WTC11 (cell line): ENCODE data around the gene TAPBPL. TPM values are rescaled to one million over a fixed set of nuclear protein-coding genes. Genes with fewer than 3 reads are reported as not detected.

Source experiments
- ATAC-seq: fragments of 200-7000 bp; cut with Tn5 transposase; 2 replicates; pipeline ENCODE4 v1.10.0; 2021; ENCODE audit warnings: mild to moderate bottlenecking, moderate library complexity
- CTCF ChIA-PET: fragments of 300-600 bp; sonication (Branson Sonifier 250); formaldehyde crosslinking; loops from one replicate; lab custom pipeline; 2021; ENCODE audit warnings: antibody characterized with exemption; lab: Charles Lee
- POLR2A ChIA-PET: fragments of 350-600 bp; sonication (Branson Sonifier 250); formaldehyde crosslinking; loops from one replicate; lab custom pipeline; 2021; ENCODE audit warnings: antibody characterized with exemption; lab: Charles Lee
- DNase-seq: peaks from one replicate; pipeline ENCODE4 v3.0.0; 2021; ENCODE audit warnings: low spot score
- H3K27ac Mint-ChIP-seq: 2 replicates; pipeline ENCODE4 v1.8.0; 2021; ENCODE audit warnings: mixed read lengths
- H3K27me3 Mint-ChIP-seq: 2 replicates; pipeline ENCODE4 v1.8.0; 2021; ENCODE audit warnings: low read depth, mild to moderate bottlenecking, moderate library complexity, mixed read lengths
- H3K36me3 Mint-ChIP-seq: 2 replicates; pipeline ENCODE4 v1.8.0; 2021; ENCODE audit warnings: mixed read lengths
- H3K4me1 Mint-ChIP-seq: 2 replicates; pipeline ENCODE4 v1.8.0; 2022; ENCODE audit warnings: mixed read lengths
- H3K4me3 Mint-ChIP-seq: 2 replicates; pipeline ENCODE4 v1.8.0; 2021; ENCODE audit warnings: mild to moderate bottlenecking, moderate library complexity, mixed read lengths
- H3K9me3 Mint-ChIP-seq: 2 replicates; pipeline ENCODE4 v1.8.0; 2021; ENCODE audit warnings: mixed read lengths
- ELF4 ChIP-seq: sonication (generic); formaldehyde crosslinking; IDR thresholded peaks from 2 replicates; pipeline ENCODE4 v1.8.1; 2022; ENCODE audit warnings: low read depth, mild to moderate bottlenecking, moderate library complexity, missing genetic modification reagents
- EMX1 ChIP-seq: fragments of 250-450 bp; sonication (Bioruptor Pico); IDR thresholded peaks from 2 replicates; pipeline ENCODE4 v1.8.0; 2021; ENCODE audit warnings: mild to moderate bottlenecking
- ESRRA ChIP-seq: sonication (generic); formaldehyde crosslinking; IDR thresholded peaks from 2 replicates; pipeline ENCODE4 v1.8.1; 2022; ENCODE audit warnings: mild to moderate bottlenecking, missing genetic modification reagents, borderline replicate concordance
- FOXJ3 ChIP-seq: sonication (generic); formaldehyde crosslinking; IDR thresholded peaks from 2 replicates; pipeline ENCODE4 v1.9.0; 2021; ENCODE audit warnings: missing genetic modification reagents, mild to moderate bottlenecking, borderline replicate concordance
- FOXP1 ChIP-seq: sonication (generic); formaldehyde crosslinking; IDR thresholded peaks from 2 replicates; pipeline ENCODE4 v1.8.0; 2022; ENCODE audit warnings: missing genetic modification reagents, mild to moderate bottlenecking, moderate library complexity, borderline replicate concordance
- GRHL2 ChIP-seq: fragments of 250-450 bp; sonication (Bioruptor Pico); IDR thresholded peaks from 2 replicates; pipeline ENCODE4 v1.8.0; 2022; ENCODE audit warnings: mild to moderate bottlenecking, moderate library complexity; ENCODE audit not compliant: insufficient replicate concordance, severe bottlenecking
- RORB ChIP-seq: fragments of 250-450 bp; sonication (Bioruptor Pico); IDR thresholded peaks from 2 replicates; pipeline ENCODE4 v1.9.0; 2021; ENCODE audit warnings: mild to moderate bottlenecking
- ZBTB21 ChIP-seq: sonication (generic); formaldehyde crosslinking; IDR thresholded peaks from 2 replicates; pipeline ENCODE4 v1.8.1; 2023; ENCODE audit warnings: mild to moderate bottlenecking, missing genetic modification reagents, borderline replicate concordance
- ZNF121 ChIP-seq: sonication (generic); formaldehyde crosslinking; IDR thresholded peaks from 2 replicates; pipeline ENCODE4 v1.8.0; 2023; ENCODE audit warnings: missing genetic modification reagents
- total RNA-seq: library from RNA; stranded (reverse); gene quantifications from 3 replicates; pipeline ENCODE4 v1.2.3, GENCODE V29; 2021
- TF ChIP-seq, protein P1 (sequence below): sonication (generic); formaldehyde crosslinking; IDR thresholded peaks from 2 replicates; pipeline ENCODE4 v1.8.1; 2023; ENCODE audit warnings: mild to moderate bottlenecking, missing genetic modification reagents, borderline replicate concordance
- TF ChIP-seq, protein P2 (sequence below): sonication (generic); formaldehyde crosslinking; IDR thresholded peaks from 2 replicates; pipeline ENCODE4 v1.8.0; 2022; ENCODE audit warnings: missing genetic modification reagents
- TF ChIP-seq, protein P3 (sequence below): sonication (generic); formaldehyde crosslinking; conservative IDR thresholded peaks from 2 replicates; pipeline ENCODE4 v1.8.1; 2023; ENCODE audit warnings: mild to moderate bottlenecking, low read depth, missing genetic modification reagents, moderate library complexity
- TF ChIP-seq, protein P4 (sequence below): fragments of 250-450 bp; sonication (Bioruptor Pico); IDR thresholded peaks from 2 replicates; pipeline ENCODE4 v2.1.2; 2022; ENCODE audit warnings: mild to moderate bottlenecking, moderate library complexity
- TF ChIP-seq, protein P5 (sequence below): sonication (generic); formaldehyde crosslinking; IDR thresholded peaks from 2 replicates; pipeline ENCODE4 v1.8.1; 2023; ENCODE audit warnings: mild to moderate bottlenecking, missing genetic modification reagents, moderate library complexity
- TF ChIP-seq, protein P6 (sequence below): sonication (generic); formaldehyde crosslinking; IDR thresholded peaks from 2 replicates; pipeline ENCODE4 v1.8.0; 2023; ENCODE audit warnings: missing genetic modification reagents

TAPBPL gene
- total RNA-seq, 1 experiment from 2014 or later = 1.3 TPM

DNA sequence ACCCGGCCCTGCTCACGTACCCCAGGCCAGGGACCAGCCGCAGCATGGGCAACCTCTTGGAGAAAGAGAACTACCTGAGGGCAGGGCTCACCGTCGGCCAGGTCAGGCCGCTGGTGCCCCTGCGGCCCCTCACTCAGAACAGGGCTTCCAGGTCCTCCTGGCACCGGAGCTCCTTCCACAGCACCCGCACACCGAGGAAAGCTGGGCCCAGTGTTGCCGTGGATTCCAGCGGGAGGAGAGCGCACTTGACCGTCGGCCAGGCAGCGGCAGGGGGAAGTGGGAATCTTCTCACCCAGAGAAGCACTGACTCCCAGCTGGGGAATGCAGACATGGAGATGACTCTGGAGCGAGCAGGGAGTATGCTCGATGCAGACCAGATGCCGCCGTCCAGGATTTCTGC is 26.6 kb downstream of the TAPBPL start:
- ATAC-seq = no peak
- no peak overlapping the region for H3K27ac Mint-ChIP-seq
- no peak for DNase-seq
- no peaks in the 10 kb centered on the region for H3K4me1 Mint-ChIP-seq
- TF ChIP-seq RORB (CRISPR knock-in tag) = no peak
- TF ChIP-seq, protein P1, sequence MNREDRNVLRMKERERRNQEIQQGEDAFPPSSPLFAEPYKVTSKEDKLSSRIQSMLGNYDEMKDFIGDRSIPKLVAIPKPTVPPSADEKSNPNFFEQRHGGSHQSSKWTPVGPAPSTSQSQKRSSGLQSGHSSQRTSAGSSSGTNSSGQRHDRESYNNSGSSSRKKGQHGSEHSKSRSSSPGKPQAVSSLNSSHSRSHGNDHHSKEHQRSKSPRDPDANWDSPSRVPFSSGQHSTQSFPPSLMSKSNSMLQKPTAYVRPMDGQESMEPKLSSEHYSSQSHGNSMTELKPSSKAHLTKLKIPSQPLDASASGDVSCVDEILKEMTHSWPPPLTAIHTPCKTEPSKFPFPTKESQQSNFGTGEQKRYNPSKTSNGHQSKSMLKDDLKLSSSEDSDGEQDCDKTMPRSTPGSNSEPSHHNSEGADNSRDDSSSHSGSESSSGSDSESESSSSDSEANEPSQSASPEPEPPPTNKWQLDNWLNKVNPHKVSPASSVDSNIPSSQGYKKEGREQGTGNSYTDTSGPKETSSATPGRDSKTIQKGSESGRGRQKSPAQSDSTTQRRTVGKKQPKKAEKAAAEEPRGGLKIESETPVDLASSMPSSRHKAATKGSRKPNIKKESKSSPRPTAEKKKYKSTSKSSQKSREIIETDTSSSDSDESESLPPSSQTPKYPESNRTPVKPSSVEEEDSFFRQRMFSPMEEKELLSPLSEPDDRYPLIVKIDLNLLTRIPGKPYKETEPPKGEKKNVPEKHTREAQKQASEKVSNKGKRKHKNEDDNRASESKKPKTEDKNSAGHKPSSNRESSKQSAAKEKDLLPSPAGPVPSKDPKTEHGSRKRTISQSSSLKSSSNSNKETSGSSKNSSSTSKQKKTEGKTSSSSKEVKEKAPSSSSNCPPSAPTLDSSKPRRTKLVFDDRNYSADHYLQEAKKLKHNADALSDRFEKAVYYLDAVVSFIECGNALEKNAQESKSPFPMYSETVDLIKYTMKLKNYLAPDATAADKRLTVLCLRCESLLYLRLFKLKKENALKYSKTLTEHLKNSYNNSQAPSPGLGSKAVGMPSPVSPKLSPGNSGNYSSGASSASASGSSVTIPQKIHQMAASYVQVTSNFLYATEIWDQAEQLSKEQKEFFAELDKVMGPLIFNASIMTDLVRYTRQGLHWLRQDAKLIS = no peak
- ChIA-PET CTCF (no interaction called here), POLR2A (no interaction called here)
- H3K36me3 Mint-ChIP-seq = peaks cover 6% of the 10 kb centered on the region
- peaks cover 14% of the 10 kb centered on the region for H3K9me3 Mint-ChIP-seq
- peaks cover 15% of the 10 kb centered on the region for H3K27me3 Mint-ChIP-seq
- no peak overlapping the region for H3K4me3 Mint-ChIP-seq

DNA sequence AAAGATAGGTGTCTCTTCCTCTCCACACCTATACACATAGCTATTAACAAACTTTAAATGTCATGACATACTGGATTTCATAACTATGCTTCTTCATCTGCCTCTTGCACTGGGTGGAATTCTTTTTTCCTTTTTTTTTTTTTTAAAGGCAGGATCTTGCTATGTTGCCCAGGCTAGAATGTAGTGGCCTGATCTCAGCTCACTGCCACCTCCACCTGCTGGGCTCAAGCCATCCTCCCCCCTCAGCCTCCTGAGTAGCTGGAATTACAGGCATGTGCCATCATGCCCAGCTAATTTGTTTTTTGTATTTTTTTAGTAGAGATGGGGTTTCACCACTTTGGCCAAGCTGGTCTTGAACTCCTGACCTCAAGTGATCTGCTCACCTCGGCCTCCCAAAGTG is 36.4 kb downstream of the TAPBPL start:
- no peaks in the 10 kb centered on the region; the same call in 1 of the 2 replicates for H3K27me3 Mint-ChIP-seq
- no peak overlapping the region for H3K4me3 Mint-ChIP-seq
- no peak overlapping the region for H3K27ac Mint-ChIP-seq
- peaks cover 12% of the 10 kb centered on the region for H3K36me3 Mint-ChIP-seq
- DNase-seq (no peak), ATAC-seq (no peak)
- ChIA-PET CTCF (interaction anchor here (0.6 to 1.2 kb wide), 2 partner anchors 23 to 265 kb away, joined by 3 to 4 read pairs; partner anchors contain the start of gene MLF2), POLR2A (interaction anchor here (1.1 kb wide), 1 partner anchor 49 kb away, joined by 4 read pairs; no protein-coding TSS in a partner anchor)
- H3K9me3 Mint-ChIP-seq = no peaks in the 10 kb centered on the region
- TF ChIP-seq FOXJ3 (CRISPR knock-in tag) (no peak), ELF4 (CRISPR knock-in tag) (no peak), FOXP1 (CRISPR knock-in tag) (no peak), ESRRA (no peak), ZNF121 (peak; percentile 55; the same call in 1 of the 2 replicates)
- TF ChIP-seq, protein P2, sequence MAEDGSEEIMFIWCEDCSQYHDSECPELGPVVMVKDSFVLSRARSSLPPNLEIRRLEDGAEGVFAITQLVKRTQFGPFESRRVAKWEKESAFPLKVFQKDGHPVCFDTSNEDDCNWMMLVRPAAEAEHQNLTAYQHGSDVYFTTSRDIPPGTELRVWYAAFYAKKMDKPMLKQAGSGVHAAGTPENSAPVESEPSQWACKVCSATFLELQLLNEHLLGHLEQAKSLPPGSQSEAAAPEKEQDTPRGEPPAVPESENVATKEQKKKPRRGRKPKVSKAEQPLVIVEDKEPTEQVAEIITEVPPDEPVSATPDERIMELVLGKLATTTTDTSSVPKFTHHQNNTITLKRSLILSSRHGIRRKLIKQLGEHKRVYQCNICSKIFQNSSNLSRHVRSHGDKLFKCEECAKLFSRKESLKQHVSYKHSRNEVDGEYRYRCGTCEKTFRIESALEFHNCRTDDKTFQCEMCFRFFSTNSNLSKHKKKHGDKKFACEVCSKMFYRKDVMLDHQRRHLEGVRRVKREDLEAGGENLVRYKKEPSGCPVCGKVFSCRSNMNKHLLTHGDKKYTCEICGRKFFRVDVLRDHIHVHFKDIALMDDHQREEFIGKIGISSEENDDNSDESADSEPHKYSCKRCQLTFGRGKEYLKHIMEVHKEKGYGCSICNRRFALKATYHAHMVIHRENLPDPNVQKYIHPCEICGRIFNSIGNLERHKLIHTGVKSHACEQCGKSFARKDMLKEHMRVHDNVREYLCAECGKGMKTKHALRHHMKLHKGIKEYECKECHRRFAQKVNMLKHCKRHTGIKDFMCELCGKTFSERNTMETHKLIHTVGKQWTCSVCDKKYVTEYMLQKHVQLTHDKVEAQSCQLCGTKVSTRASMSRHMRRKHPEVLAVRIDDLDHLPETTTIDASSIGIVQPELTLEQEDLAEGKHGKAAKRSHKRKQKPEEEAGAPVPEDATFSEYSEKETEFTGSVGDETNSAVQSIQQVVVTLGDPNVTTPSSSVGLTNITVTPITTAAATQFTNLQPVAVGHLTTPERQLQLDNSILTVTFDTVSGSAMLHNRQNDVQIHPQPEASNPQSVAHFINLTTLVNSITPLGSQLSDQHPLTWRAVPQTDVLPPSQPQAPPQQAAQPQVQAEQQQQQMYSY = no peak
- TF ChIP-seq, protein P3, sequence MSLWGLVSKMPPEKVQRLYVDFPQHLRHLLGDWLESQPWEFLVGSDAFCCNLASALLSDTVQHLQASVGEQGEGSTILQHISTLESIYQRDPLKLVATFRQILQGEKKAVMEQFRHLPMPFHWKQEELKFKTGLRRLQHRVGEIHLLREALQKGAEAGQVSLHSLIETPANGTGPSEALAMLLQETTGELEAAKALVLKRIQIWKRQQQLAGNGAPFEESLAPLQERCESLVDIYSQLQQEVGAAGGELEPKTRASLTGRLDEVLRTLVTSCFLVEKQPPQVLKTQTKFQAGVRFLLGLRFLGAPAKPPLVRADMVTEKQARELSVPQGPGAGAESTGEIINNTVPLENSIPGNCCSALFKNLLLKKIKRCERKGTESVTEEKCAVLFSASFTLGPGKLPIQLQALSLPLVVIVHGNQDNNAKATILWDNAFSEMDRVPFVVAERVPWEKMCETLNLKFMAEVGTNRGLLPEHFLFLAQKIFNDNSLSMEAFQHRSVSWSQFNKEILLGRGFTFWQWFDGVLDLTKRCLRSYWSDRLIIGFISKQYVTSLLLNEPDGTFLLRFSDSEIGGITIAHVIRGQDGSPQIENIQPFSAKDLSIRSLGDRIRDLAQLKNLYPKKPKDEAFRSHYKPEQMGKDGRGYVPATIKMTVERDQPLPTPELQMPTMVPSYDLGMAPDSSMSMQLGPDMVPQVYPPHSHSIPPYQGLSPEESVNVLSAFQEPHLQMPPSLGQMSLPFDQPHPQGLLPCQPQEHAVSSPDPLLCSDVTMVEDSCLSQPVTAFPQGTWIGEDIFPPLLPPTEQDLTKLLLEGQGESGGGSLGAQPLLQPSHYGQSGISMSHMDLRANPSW (CRISPR knock-in tag) = no peak
- TF ChIP-seq, protein P4, sequence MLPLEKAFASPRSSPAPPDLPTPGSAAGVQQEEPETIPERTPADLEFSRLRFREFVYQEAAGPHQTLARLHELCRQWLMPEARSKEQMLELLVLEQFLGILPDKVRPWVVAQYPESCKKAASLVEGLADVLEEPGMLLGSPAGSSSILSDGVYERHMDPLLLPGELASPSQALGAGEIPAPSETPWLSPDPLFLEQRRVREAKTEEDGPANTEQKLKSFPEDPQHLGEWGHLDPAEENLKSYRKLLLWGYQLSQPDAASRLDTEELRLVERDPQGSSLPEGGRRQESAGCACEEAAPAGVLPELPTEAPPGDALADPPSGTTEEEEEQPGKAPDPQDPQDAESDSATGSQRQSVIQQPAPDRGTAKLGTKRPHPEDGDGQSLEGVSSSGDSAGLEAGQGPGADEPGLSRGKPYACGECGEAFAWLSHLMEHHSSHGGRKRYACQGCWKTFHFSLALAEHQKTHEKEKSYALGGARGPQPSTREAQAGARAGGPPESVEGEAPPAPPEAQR (CRISPR knock-in tag) = no peak
- peaks cover 9% of the 10 kb centered on the region for H3K4me1 Mint-ChIP-seq

DNA sequence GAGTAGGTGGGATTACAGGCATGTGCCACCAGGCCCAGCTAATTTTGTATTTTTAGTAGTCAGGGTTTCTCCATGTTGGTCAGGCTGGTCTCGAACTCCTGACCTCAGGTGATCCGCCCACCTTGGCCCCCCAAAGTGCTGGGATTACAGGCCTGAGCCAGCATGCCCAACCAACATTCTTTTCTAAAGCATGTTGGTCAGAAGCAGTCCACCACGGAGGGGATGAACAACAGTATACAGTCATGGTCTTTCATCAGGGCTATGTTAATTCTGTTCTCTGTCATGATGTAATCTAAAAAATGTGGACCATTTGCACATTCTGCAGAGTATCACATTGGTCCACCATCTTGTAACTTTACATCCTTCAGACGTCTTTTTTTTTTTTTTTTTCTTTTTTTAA is 37.6 kb downstream of the TAPBPL start:
- ChIA-PET CTCF (no interaction called here), POLR2A (interaction anchor here (0.7 kb wide), 1 partner anchor 20 kb away, joined by 6 read pairs; no protein-coding TSS in a partner anchor)
- H3K36me3 Mint-ChIP-seq = peaks cover 12% of the 10 kb centered on the region
- DNase-seq = no peak
- H3K9me3 Mint-ChIP-seq = no peaks in the 10 kb centered on the region
- no peaks in the 10 kb centered on the region for H3K27me3 Mint-ChIP-seq
- H3K4me1 Mint-ChIP-seq = peaks cover 10% of the 10 kb centered on the region
- no peak overlapping the region; the same call in 1 of the 2 replicates for H3K27ac Mint-ChIP-seq
- no peak overlapping the region for H3K4me3 Mint-ChIP-seq
- ATAC-seq = no peak
- TF ChIP-seq EMX1 (no peak), GRHL2 (CRISPR knock-in tag) (no peak), ZBTB21 (no peak), ELF4 (CRISPR knock-in tag) (no peak)
- TF ChIP-seq, protein P5, sequence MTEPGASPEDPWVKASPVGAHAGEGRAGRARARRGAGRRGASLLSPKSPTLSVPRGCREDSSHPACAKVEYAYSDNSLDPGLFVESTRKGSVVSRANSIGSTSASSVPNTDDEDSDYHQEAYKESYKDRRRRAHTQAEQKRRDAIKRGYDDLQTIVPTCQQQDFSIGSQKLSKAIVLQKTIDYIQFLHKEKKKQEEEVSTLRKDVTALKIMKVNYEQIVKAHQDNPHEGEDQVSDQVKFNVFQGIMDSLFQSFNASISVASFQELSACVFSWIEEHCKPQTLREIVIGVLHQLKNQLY (CRISPR knock-in tag) = no peak
- TF ChIP-seq, protein P3 (CRISPR knock-in tag) = no peak
- TF ChIP-seq, protein P6, sequence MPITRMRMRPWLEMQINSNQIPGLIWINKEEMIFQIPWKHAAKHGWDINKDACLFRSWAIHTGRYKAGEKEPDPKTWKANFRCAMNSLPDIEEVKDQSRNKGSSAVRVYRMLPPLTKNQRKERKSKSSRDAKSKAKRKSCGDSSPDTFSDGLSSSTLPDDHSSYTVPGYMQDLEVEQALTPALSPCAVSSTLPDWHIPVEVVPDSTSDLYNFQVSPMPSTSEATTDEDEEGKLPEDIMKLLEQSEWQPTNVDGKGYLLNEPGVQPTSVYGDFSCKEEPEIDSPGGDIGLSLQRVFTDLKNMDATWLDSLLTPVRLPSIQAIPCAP (CRISPR knock-in tag) = no peak
